Measurements from ENCODE around the gene CHCHD3. TPM values are rescaled to one million over a fixed set of nuclear protein-coding genes. Genes with fewer than 3 reads are reported as not detected.
A peak's percentile ranks its signal among the peaks of the same experiment; 100 is the strongest.

The CHCHD3 gene
- total and polyA plus RNA-seq, 3 experiments from 2014 or later, result 59.1 to 87.6 (median 86.9) TPM

DNA sequence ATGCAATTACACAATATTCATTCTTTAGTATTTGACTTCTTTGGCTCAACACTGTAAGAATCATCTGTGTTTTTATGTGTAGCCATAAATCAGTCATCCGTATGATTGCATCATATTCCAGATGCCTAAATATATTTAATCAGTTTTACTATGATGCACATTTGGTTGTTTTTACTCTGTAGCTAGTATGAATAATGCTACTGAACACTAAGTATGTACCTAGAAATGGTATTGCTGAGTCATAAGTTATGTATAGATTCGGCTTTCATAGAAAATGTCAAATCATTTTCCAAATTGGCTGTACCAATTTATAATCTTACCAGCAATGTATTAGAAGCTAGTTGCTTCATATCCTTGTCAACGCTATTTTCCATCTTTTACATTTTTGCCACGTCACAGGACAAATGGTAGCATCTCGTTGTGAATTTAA, 308.3 kb downstream of the CHCHD3 start:
- Mint-ChIP-seq H3K9me3 (peaks cover 5 to 18% (median 12%) of the 10 kb centered on the region in 5 donors), H3K4me3 (no peak overlapping the region), H3K4me1 (peaks cover 18 to 30% (median 26%) of the 10 kb centered on the region in 3 donors), H3K27me3 (peaks cover 12 to 25% of the 10 kb centered on the region in 2 donors), H3K36me3 (peaks cover 0 to 15% (median 0%) of the 10 kb centered on the region in 3 donors), H3K27ac (no peak overlapping the region)
- Histone ChIP-seq H3K9me3 (ENCODE audit: low read length) (no peaks in the 10 kb centered on the region), H3K4me3 (ENCODE audit: low read length) (no peak overlapping the region), H3K36me3 (ENCODE audit: insufficient read depth, low read length) (no peaks in the 10 kb centered on the region), H3K27me3 (ENCODE audit: insufficient read depth, low read length, poor library complexity, severe bottlenecking) (no peaks in the 10 kb centered on the region), H3K4me1 (ENCODE audit: insufficient read depth, low read length) (peaks cover 20% of the 10 kb centered on the region), H3K27ac (ENCODE audit: low read depth, low read length) (no peak overlapping the region)
- ChIA-PET POLR2A (no interaction called here), CTCF (no interaction called here)
- DNase-seq, result no peak

DNA sequence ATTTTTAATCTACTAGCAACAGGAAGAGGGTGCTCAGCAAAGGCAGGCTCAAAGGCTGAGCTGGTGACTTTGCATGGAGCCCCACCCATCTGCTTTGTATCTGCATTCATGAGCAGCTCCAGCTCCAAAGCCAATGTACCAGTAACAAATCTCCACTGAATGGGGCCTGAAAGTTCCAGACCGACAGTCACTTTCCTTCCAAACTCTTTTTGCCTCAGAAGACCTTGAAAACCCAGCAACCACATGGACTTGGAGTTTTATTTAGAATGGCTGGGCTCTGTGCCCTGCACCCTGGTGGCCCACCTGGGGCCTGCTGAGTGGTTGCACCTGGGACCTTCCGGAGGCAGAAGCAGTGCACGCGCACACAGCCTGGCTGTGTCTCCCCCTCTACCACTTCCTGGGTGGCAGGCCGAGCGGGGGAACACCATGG, 310.6 kb downstream of the CHCHD3 start:
- Mint-ChIP-seq H3K4me3 (peak overlapping the region in 2 of 7 donors; percentile 11 to 31), H3K27me3 (peaks cover 4 to 16% of the 10 kb centered on the region in 2 donors), H3K9me3 (peaks cover 5 to 16% (median 13%) of the 10 kb centered on the region in 5 donors), H3K4me1 (peaks cover 9 to 19% (median 16%) of the 10 kb centered on the region in 3 donors), H3K27ac (peak overlapping the region in 5 of 8 donors; percentile 48 to 97 (median 57)), H3K36me3 (peaks cover 0 to 7% (median 0%) of the 10 kb centered on the region in 3 donors)
- DNase-seq, result peak in 2 of 5 donors; percentile 10 to 57
- H3K9me3 ChIP-seq (ENCODE audit: low read length), result no peaks in the 10 kb centered on the region
- ChIA-PET CTCF (no interaction called here), POLR2A (no interaction called here)
- H3K4me1 ChIP-seq (ENCODE audit: insufficient read depth, low read length), result peaks cover 20% of the 10 kb centered on the region
- H3K27me3 ChIP-seq (ENCODE audit: insufficient read depth, low read length, poor library complexity, severe bottlenecking), result no peaks in the 10 kb centered on the region
- H3K27ac ChIP-seq (ENCODE audit: low read depth, low read length), result no peak overlapping the region
- no peaks in the 10 kb centered on the region for H3K36me3 ChIP-seq (ENCODE audit: insufficient read depth, low read length)
- H3K4me3 ChIP-seq (ENCODE audit: low read length), result no peak overlapping the region

DNA sequence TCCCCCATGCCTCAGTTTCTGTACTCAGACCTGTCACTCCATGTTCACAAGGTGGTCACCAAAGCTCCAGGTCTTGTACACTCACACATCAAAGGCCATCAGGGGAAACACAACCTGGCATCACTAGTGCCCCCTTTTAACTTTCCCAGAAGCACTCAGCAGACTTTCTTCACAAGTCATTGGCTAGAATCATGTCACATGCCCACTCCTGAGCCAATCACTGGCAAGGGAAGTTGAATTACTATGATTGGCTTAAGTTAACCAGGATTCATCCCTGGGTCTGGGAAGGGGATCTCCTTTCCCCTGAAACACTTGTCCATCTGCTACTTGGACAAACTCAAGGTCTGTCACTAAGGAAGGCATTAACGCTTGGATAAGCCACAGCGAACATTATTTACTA, 311.8 kb downstream of the CHCHD3 start:
- POLR2A ChIA-PET, result no interaction called here
- Mint-ChIP-seq H3K4me3 (no peak overlapping the region), H3K9me3 (peaks cover 5 to 16% (median 13%) of the 10 kb centered on the region in 5 donors), H3K4me1 (peaks cover 9 to 19% (median 16%) of the 10 kb centered on the region in 3 donors), H3K36me3 (peaks cover 0 to 7% (median 0%) of the 10 kb centered on the region in 3 donors), H3K27me3 (peaks cover 4 to 13% of the 10 kb centered on the region in 2 donors), H3K27ac (peak overlapping the region in 1 of 8 donors; percentile 54)
- no peak overlapping the region for H3K27ac ChIP-seq (ENCODE audit: low read depth, low read length)
- no peaks in the 10 kb centered on the region for H3K27me3 ChIP-seq (ENCODE audit: insufficient read depth, low read length, poor library complexity, severe bottlenecking)
- no peak overlapping the region for H3K4me3 ChIP-seq (ENCODE audit: low read length)
- peaks cover 20% of the 10 kb centered on the region for H3K4me1 ChIP-seq (ENCODE audit: insufficient read depth, low read length)
- CTCF ChIA-PET, result no interaction called here
- DNase-seq, result no peak
- no peaks in the 10 kb centered on the region for H3K36me3 ChIP-seq (ENCODE audit: insufficient read depth, low read length)
- H3K9me3 ChIP-seq (ENCODE audit: low read length), result no peaks in the 10 kb centered on the region

DNA sequence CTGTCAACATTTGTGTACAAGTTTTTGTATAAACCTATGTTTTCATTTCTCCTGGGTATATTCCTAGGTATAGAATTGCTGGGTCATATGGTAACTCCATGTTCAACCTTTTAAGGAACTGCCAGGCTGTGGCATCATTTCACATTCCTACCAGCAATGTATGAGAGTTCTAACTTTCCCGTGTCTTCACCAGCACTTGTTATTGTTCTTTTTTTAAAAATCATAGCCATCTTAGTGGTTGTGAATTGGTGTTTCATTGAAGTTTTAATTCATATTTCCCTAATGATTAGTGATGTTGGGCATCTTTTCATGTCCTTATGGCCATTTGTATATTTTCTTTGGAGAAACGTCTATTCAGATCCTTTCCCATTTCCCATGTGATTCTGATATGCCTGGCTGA, 312.6 kb downstream of the CHCHD3 start:
- H3K36me3 ChIP-seq (ENCODE audit: insufficient read depth, low read length), result no peaks in the 10 kb centered on the region
- no peaks in the 10 kb centered on the region for H3K9me3 ChIP-seq (ENCODE audit: low read length)
- no peak overlapping the region for H3K27ac Mint-ChIP-seq
- ChIA-PET POLR2A (no interaction called here), CTCF (no interaction called here)
- peaks cover 9 to 19% (median 16%) of the 10 kb centered on the region in 3 donors for H3K4me1 Mint-ChIP-seq
- H3K36me3 Mint-ChIP-seq, result peaks cover 0 to 7% (median 0%) of the 10 kb centered on the region in 3 donors
- peaks cover 5 to 16% (median 13%) of the 10 kb centered on the region in 5 donors for H3K9me3 Mint-ChIP-seq
- H3K4me3 Mint-ChIP-seq, result no peak overlapping the region
- no peak for DNase-seq
- peaks cover 4 to 13% of the 10 kb centered on the region in 2 donors for H3K27me3 Mint-ChIP-seq
- no peak overlapping the region for H3K27ac ChIP-seq (ENCODE audit: low read depth, low read length)
- H3K27me3 ChIP-seq (ENCODE audit: insufficient read depth, low read length, poor library complexity, severe bottlenecking), result no peaks in the 10 kb centered on the region
- H3K4me3 ChIP-seq (ENCODE audit: low read length), result no peak overlapping the region
- H3K4me1 ChIP-seq (ENCODE audit: insufficient read depth, low read length), result peaks cover 20% of the 10 kb centered on the region

DNA sequence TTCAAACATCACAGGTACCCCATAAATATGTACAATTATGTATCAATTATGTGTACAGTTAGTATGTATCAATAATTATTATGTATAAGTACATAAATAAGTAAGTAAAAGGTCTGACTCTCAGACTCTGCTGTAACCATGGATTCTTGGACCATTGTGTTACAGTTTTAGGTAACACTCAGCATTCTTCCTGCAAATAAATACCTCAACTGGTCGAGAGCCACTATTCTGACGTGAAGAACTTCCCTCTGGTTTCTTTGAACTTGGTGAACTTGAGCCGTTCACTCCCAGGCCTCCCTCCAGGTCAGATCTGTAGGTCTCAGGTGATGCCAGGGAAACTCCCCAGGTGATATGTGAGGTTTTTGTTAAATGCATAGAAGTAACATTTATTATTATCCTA, 313.8 kb downstream of the CHCHD3 start:
- CTCF ChIA-PET, result no interaction called here
- Histone ChIP-seq H3K27ac (ENCODE audit: low read depth, low read length) (no peak overlapping the region), H3K36me3 (ENCODE audit: insufficient read depth, low read length) (no peaks in the 10 kb centered on the region), H3K4me3 (ENCODE audit: low read length) (no peak overlapping the region), H3K27me3 (ENCODE audit: insufficient read depth, low read length, poor library complexity, severe bottlenecking) (no peaks in the 10 kb centered on the region), H3K9me3 (ENCODE audit: low read length) (no peaks in the 10 kb centered on the region), H3K4me1 (ENCODE audit: insufficient read depth, low read length) (peaks cover 20% of the 10 kb centered on the region)
- Mint-ChIP-seq H3K27me3 (peaks cover 4 to 13% of the 10 kb centered on the region in 2 donors), H3K9me3 (peaks cover 5 to 16% (median 13%) of the 10 kb centered on the region in 5 donors), H3K27ac (no peak overlapping the region), H3K36me3 (peaks cover 0 to 7% (median 0%) of the 10 kb centered on the region in 3 donors), H3K4me3 (no peak overlapping the region), H3K4me1 (peaks cover 9 to 19% (median 16%) of the 10 kb centered on the region in 3 donors)
- POLR2A ChIA-PET, result no interaction called here
- DNase-seq, result no peak

DNA sequence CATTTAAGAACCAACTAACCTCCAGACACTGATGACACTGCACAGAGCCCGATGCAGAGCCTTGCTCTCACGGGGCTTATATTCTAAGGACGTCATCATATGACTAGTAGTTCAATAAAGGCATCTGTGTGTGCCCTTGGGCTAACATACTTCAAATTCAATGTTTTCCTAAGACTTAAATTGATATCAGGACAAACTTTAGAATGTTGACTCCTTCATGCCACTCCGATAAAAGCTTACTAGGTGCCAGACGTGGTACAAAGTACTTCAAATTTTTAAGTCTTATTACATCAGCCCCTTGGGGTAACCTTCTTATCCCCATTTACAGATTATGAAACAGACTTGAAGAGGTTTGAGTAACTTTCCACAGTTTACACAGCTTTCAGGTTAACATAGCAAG, 314.5 kb downstream of the CHCHD3 start:
- POLR2A ChIA-PET, result no interaction called here
- Histone ChIP-seq H3K9me3 (ENCODE audit: low read length) (no peaks in the 10 kb centered on the region), H3K4me1 (ENCODE audit: insufficient read depth, low read length) (peaks cover 20% of the 10 kb centered on the region), H3K4me3 (ENCODE audit: low read length) (no peak overlapping the region), H3K36me3 (ENCODE audit: insufficient read depth, low read length) (no peaks in the 10 kb centered on the region), H3K27ac (ENCODE audit: low read depth, low read length) (no peak overlapping the region), H3K27me3 (ENCODE audit: insufficient read depth, low read length, poor library complexity, severe bottlenecking) (no peaks in the 10 kb centered on the region)
- H3K36me3 Mint-ChIP-seq, result peaks cover 0 to 7% (median 0%) of the 10 kb centered on the region in 3 donors
- peaks cover 5 to 16% (median 13%) of the 10 kb centered on the region in 5 donors for H3K9me3 Mint-ChIP-seq
- H3K4me1 Mint-ChIP-seq, result peaks cover 9 to 19% (median 16%) of the 10 kb centered on the region in 3 donors
- CTCF ChIA-PET, result no interaction called here
- H3K27ac Mint-ChIP-seq, result no peak overlapping the region
- DNase-seq, result no peak
- no peak overlapping the region for H3K4me3 Mint-ChIP-seq
- H3K27me3 Mint-ChIP-seq, result peaks cover 6 to 13% of the 10 kb centered on the region in 2 donors

DNA sequence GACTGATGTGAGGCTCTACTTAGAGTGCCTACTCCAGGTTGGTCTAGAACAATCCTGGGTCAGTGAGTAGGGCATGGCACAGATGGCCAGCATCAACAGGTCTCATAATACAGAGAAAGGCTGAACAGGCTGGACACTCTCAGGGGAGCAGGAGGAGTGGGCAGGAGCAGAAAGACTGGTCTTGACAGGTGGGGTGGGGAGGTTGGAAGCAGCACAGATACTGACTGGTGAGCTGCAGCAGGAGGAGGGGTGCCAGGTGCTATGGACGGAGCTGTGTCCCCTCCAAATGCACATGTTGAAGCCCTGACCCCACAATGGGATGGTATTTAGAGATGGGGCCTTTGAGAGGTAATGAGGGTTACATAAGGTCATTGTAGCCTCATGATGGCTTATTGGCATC, 315.2 kb downstream of the CHCHD3 start:
- Mint-ChIP-seq H3K27ac (no peak overlapping the region), H3K9me3 (peaks cover 5 to 16% (median 13%) of the 10 kb centered on the region in 5 donors), H3K27me3 (peaks cover 6 to 13% of the 10 kb centered on the region in 2 donors), H3K4me1 (peaks cover 9 to 17% (median 13%) of the 10 kb centered on the region in 3 donors), H3K36me3 (peaks cover 0 to 7% (median 0%) of the 10 kb centered on the region in 3 donors), H3K4me3 (no peak overlapping the region)
- ChIA-PET POLR2A (no interaction called here), CTCF (no interaction called here)
- Histone ChIP-seq H3K4me3 (ENCODE audit: low read length) (no peak overlapping the region), H3K27me3 (ENCODE audit: insufficient read depth, low read length, poor library complexity, severe bottlenecking) (no peaks in the 10 kb centered on the region), H3K27ac (ENCODE audit: low read depth, low read length) (no peak overlapping the region), H3K36me3 (ENCODE audit: insufficient read depth, low read length) (no peaks in the 10 kb centered on the region), H3K4me1 (ENCODE audit: insufficient read depth, low read length) (peaks cover 16% of the 10 kb centered on the region), H3K9me3 (ENCODE audit: low read length) (no peaks in the 10 kb centered on the region)
- no peak for DNase-seq

DNA sequence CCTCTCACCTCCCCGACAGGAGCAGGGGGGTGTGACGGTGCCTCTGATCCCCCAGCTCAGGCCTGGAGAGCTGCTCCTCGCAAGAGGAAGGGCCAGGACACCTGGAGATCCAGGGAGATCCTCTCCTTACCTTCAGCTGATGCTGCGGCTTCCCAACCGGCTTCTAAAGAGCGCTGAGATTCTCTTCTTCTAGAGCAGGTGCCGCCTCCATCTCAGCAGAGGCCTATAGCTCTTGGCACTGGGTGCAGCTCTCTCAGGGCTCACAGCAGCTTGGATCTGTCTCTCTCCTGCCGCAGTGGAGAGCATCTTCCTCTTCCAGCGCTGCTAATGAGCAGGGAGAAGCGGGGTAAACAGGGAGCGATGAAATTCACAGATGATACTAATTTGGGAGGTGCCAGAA, 316.0 kb downstream of the CHCHD3 start:
- DNase-seq, result no peak

More for the DNA sequence above, 316.0 kb downstream of the CHCHD3 start:
- Histone ChIP-seq H3K36me3 (ENCODE audit: insufficient read depth, low read length) (no peaks in the 10 kb centered on the region), H3K27me3 (ENCODE audit: insufficient read depth, low read length, poor library complexity, severe bottlenecking) (no peaks in the 10 kb centered on the region), H3K4me3 (ENCODE audit: low read length) (no peak overlapping the region), H3K4me1 (ENCODE audit: insufficient read depth, low read length) (peaks cover 9% of the 10 kb centered on the region), H3K9me3 (ENCODE audit: low read length) (no peaks in the 10 kb centered on the region), H3K27ac (ENCODE audit: low read depth, low read length) (no peak overlapping the region)
- peaks cover 0 to 7% (median 0%) of the 10 kb centered on the region in 3 donors for H3K36me3 Mint-ChIP-seq
- peaks cover 4 to 9% (median 6%) of the 10 kb centered on the region in 3 donors for H3K4me1 Mint-ChIP-seq
- no peak overlapping the region for H3K27ac Mint-ChIP-seq
- peaks cover 5 to 16% (median 13%) of the 10 kb centered on the region in 5 donors for H3K9me3 Mint-ChIP-seq
- no peak overlapping the region for H3K4me3 Mint-ChIP-seq
- H3K27me3 Mint-ChIP-seq, result peaks cover 6 to 13% of the 10 kb centered on the region in 2 donors
- ChIA-PET POLR2A (no interaction called here), CTCF (no interaction called here)

All from CD8-positive, alpha-beta memory T cell (primary cell).